ENCODE data around the gene CISH.

The CISH gene

GRCh38 chr3:50608278-50608677 is 3.3 kb downstream of the CISH start:
- TF ChIP-seq ZFX (IDR thresholded peaks at IDR 0.05) = no peak
- TF ChIP-seq CTCF (conservative IDR thresholded peaks at IDR 0.05) = no peak
- H3K27ac ChIP-seq = no peak overlapping the region

- H3K27ac ChIP-seq = no peak overlapping the region
- TF ChIP-seq ZFX (IDR thresholded peaks at IDR 0.05) (no peak), CTCF (conservative IDR thresholded peaks at IDR 0.05) (no peak)
These were observed 4.1 kb downstream of the CISH start for GRCh38 chr3:50607271-50608091.

- H3K27ac ChIP-seq = no peak overlapping the region
- no peak for TF ChIP-seq ZFX (IDR thresholded peaks at IDR 0.05)
- no peak for TF ChIP-seq CTCF (conservative IDR thresholded peaks at IDR 0.05)
These were observed 5.0 kb downstream of the CISH start for GRCh38 chr3:50606596-50606995.

GRCh38 chr3:50605901-50606326 is 5.7 kb downstream of the CISH start:
- H3K27ac ChIP-seq = peak overlapping the region; percentile 29
- TF ChIP-seq CTCF (conservative IDR thresholded peaks at IDR 0.05) (no peak), ZFX (IDR thresholded peaks at IDR 0.05) (no peak)

- no peak for TF ChIP-seq ZFX (IDR thresholded peaks at IDR 0.05)
- TF ChIP-seq CTCF (conservative IDR thresholded peaks at IDR 0.05) = no peak
- H3K27ac ChIP-seq = peak overlapping the region; percentile 29; the same call in 1 of the 2 replicates
These were observed 6.7 kb downstream of the CISH start for GRCh38 chr3:50604628-50605588.

- no peak for TF ChIP-seq ZFX (IDR thresholded peaks at IDR 0.05)
- TF ChIP-seq CTCF (conservative IDR thresholded peaks at IDR 0.05) = no peak
- no peak overlapping the region for H3K27ac ChIP-seq
These were observed 7.4 kb downstream of the CISH start for GRCh38 chr3:50604110-50604621.
